Measurements from ENCODE around the gene DRAXIN.

Gene DRAXIN

DNA sequence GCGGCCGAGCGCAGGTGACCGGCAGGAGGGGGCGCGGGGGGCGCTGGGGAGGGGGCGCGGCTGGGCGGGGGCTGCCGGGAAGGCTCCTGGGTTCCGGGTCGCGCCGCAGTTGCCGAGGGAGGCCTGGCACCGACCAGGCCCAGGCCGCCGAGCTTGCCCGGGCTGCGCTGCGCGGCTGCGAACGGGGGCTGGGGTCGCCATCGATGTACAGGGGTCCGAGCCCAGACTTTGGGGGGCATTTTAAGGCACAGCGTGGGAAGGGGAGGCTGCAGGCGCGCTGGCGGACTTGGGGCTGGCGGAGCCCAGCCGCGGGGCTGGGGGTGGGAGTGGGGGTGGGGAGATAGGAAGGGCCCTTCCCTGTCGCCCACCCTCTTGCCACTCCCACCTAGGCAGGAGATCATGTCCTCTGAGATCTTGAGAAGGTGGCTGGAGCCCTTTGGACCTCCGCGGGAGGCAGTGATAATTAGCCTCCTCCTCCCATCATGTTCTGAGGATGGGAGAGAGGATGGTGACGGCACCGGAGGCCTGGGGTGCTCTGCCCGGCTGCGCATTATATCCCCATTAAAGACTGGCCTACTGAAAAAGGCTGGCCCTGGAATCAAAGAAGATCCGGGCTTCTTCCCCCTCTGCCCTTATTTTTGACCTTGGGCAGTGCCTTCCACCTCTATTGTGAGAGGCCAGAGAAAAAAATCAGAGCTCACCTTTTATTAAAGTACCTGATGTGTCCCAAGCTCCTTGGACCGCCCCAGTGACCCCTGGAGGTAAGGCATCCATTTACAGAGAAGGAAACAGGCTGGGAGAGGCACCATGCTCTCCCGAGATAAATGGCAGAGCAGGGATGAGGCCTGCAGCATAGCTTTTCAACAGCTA lies 36.3 kb upstream of the DRAXIN start:
- DNase-seq (ENCODE audit: extremely low read depth in 1 of 2, low read depth in 1 of 2), result no peak

DNA sequence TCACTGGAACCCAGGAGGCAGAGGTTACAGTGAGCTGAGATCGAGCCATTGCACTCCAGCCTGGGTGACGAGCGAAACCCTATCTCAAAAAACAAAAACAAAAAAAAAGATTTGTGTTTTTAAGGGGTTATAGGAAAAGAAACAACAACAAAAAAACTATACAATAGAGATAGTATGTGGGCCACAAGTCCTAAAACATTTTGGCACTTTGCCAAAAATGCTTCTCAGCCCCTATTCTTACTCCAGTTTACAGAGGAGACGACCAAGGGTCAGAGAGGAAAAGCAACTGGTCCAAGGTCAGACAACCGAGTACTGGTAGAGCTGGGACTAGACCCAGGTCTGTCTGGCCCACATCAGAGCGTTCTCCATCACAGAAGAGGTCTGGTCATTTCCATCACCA lies 33.9 kb upstream of the DRAXIN start:
- no peak for DNase-seq (ENCODE audit: extremely low read depth in 1 of 2, low read depth in 1 of 2)

DNA sequence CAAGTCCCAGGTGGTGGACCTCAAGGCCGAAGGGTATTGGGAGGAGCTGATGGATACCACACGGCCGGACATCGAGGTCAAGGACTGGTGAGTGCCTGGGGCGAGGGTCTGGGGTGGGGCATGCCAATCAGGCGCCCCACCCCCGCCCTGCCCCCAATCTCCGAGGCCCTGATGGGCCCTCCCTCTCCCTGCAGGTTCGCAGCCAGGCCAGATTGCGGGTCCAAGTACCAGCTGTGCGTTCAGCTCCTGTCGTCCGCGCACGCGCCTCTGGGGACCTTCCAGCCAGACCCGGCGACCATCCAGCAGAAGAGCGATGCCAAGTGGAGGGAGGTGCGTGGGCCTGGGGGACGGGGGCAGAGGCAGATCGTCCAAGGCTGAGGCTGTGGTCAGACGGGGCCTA lies 33.0 kb upstream of the DRAXIN start:
- no peak for DNase-seq (ENCODE audit: extremely low read depth in 1 of 2, low read depth in 1 of 2)

DNA sequence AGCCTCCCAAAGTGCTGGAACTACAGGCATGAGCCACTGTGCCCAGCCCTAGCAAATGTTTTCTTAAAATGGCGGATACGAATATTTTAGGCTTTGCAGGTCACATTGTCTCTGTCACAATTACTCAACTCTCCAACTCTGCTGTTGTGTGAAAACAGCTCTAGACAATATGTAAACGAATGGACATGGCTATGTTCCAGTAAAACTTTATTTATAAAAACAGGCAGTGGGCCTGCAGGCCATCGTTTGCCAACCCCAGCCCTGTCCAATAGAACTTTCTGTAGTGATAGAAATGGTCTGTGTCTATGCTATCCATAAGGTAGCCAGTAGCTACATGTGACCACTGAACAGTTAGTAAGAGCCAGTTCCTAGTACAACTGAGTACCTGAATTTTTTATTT lies 31.8 kb upstream of the DRAXIN start:
- DNase-seq (ENCODE audit: extremely low read depth in 1 of 2, low read depth in 1 of 2), result no peak

DNA sequence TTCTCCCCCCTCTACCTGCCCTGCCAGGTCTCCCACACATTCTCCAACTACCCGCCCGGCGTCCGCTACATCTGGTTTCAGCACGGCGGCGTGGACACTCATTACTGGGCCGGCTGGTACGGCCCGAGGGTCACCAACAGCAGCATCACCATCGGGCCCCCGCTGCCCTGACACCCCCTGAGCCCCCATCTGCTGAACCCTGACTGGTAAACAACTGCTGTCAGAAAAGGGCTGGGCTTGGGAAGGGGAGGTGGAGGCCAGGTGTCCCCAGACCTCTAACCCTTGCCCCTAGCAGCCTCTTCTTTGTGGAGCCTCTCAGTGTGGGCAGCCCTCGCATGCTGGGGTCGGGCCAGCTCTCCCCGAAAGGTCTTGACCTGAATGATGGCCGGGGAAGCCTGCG lies 30.4 kb upstream of the DRAXIN start:
- DNase-seq (ENCODE audit: extremely low read depth in 1 of 2, low read depth in 1 of 2), result no peak

DNA sequence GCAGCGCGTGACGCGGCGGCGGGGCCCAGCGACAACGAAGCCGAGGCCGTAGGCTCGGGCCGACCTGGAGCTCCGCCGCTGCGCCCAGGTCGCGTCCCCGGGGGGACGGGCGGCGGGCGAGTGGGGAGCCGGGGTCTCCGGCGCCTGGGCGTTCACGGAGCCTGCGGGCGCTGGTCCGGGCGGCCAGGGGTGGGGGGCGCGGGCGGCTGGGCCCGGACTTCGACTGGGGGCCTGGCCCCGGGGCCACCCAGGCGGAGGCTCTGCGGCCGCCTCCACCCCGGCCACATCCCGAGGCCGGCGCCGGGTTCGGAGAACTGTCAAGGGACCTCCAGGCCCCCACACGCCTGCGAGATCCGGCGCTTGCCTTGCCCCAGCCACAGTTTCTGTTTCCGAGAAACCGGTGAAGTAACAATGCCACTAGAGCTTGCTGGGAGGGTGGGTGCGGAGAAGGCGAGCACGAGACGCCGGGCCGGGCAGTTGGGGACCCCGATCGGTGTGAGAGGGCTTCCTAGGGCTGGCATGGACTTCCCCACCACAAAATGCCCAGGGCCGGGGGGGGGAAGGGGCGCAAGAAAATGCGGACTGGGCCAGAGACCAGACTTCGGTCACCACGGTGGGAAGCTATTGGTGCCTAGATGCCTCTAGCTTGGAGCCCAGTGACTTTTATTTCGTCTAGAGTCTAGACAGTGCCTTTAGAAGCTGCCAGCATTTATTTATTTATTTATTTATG lies 27.0 kb upstream of the DRAXIN start:
- peak in 1 of 2 donors; percentile 43 for DNase-seq (ENCODE audit: extremely low read depth in 1 of 2, low read depth in 1 of 2)

DNA sequence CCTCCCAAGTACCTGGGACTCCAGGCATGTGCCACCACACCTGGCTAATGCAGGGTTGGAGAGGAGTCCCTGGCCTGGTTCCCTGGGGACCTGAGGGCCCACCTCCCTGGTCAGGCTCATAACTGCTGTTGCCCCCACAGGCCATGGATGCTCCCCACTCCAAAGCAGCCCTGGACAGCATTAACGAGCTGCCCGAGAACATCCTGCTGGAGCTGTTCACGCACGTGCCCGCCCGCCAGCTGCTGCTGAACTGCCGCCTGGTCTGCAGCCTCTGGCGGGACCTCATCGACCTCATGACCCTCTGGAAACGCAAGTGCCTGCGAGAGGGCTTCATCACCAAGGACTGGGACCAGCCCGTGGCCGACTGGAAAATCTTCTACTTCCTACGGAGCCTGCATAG lies 23.0 kb upstream of the DRAXIN start:
- no peak for DNase-seq (ENCODE audit: extremely low read depth in 1 of 2, low read depth in 1 of 2)

DNA sequence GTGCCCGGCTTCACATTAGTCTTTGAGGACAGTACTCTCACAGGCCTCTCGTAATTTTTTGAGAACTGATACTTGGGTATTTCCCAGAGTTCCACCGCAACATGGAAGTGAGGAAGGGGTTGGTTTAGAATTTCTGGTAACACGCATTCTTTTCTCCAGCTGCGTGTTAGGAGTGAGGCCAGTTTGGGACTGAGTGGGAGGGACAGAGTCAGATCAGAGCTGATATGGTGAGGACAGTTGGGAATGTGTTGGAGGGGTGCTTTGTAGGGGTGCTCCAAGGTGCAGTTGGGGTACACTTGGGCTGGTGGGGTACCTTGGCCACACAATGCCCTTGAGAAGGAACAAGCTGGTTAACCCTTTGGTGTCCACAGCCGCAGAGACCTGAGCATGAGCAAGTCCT lies 20.8 kb upstream of the DRAXIN start:
- no peak for DNase-seq (ENCODE audit: extremely low read depth in 1 of 2, low read depth in 1 of 2)

DNA sequence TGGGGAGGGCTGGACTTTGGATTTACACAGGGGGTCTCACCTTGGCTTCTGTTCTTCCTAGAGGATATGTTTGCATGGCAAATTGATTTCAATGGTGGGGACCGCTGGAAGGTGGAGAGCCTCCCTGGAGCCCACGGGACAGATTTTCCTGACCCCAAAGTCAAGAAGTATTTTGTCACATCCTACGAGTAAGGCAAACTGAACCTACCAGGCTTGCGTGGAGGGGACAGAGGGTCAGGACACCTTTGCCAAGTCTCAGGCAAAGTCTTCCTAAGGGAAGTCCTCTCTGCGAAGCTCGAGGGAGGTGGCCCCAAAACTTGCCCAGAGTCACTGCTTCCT lies 20.3 kb upstream of the DRAXIN start:
- no peak for DNase-seq (ENCODE audit: extremely low read depth in 1 of 2, low read depth in 1 of 2)

DNA sequence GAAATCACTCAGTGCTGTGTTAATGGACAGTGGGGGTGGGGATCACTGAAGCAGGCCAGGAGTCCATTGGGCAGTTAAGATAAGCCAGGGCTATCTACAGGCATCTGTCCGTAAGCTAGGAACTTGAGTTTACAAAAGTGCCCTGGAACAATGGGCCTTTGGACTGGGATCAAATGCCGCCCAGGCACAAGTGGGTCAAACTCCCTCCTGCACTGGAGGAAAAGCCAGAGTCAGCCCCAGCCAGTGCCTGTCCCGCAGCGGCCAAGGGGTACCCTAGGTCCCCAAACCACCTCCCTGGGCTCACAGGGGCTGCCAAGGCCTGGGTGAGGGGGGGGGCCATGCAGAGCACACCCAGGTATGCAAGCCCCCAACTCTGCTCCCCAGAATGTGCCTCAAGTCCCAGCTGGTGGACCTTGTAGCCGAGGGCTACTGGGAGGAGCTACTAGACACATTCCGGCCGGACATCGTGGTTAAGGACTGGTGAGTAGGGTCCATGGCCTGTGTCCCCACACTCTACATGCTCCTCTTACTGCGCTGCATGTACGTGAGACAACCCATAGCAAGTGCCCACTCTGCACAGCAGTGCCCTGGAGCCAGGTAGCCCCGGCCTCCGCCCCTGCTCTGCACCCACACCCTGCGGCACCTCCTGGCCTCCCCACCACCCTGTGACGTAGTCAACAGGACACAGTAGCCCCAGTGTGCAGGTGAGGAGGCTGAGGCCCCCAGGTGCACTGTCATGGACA lies 19.8 kb upstream of the DRAXIN start:
- no peak for DNase-seq (ENCODE audit: extremely low read depth in 1 of 2, low read depth in 1 of 2)

DNA sequence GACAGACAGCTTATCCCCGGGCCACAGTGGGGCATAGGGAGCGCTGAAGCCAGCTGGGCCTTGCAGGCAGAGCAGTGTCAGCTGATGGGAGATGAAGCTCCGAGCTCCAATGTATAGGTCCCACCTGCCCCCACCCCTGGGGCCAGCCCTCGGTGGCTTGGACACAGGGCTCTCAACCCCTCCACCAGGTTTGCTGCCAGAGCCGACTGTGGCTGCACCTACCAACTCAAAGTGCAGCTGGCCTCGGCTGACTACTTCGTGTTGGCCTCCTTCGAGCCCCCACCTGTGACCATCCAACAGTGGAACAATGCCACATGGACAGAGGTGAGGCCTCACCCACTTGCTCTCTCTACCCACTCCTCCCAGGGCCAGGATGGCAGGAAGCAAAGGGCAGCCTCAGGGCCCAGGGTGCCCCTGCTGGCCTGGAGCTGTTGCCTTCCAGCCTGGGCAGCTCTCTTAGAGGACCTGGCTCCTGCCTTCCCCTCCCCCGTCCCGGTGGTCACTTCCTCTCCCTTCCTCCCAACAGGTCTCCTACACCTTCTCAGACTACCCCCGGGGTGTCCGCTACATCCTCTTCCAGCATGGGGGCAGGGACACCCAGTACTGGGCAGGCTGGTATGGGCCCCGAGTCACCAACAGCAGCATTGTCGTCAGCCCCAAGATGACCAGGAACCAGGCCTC lies 18.3 kb upstream of the DRAXIN start:
- no peak for DNase-seq (ENCODE audit: extremely low read depth in 1 of 2, low read depth in 1 of 2)

DNA sequence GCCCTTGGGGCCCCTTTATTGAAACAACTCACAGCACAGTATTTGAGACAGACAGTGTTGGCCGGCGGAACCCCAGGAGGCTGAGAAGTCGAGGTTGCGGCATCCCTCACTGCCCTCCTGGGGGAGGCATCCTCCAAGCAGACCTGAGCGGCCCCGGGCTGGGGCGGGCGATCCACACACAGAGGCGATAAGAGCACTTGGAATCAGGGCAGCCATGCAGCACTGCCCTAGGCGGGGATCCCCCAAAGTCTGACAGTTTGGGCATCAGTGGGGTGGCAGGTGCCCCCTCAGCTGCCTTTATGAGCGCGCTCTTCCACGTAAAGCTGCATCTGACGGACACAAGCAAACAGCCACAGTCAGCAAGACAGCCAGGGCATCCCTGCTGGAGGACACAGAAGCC lies 17.0 kb upstream of the DRAXIN start:
- DNase-seq (ENCODE audit: extremely low read depth in 1 of 2, low read depth in 1 of 2), result no peak

DNA sequence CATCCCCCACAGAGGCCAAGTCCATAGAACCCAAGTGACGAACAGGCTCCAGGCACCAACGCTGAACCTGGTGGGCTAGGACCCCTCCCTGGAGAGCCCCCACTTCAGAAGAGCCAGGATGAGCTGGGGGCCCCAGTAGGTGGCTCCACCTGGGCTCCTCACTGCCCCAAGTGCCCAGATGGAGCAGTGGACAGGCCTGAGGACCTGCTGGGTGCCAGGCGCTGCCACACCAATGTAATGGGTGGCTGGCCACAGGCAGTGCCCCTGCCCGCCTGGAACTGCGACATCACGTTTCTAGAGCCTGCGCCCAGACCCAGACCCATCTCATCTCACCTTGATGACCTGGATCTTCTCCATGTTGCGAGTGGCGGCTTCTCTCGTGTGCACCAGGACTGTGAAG lies 16.2 kb upstream of the DRAXIN start:
- DNase-seq (ENCODE audit: extremely low read depth in 1 of 2, low read depth in 1 of 2), result no peak

DNA sequence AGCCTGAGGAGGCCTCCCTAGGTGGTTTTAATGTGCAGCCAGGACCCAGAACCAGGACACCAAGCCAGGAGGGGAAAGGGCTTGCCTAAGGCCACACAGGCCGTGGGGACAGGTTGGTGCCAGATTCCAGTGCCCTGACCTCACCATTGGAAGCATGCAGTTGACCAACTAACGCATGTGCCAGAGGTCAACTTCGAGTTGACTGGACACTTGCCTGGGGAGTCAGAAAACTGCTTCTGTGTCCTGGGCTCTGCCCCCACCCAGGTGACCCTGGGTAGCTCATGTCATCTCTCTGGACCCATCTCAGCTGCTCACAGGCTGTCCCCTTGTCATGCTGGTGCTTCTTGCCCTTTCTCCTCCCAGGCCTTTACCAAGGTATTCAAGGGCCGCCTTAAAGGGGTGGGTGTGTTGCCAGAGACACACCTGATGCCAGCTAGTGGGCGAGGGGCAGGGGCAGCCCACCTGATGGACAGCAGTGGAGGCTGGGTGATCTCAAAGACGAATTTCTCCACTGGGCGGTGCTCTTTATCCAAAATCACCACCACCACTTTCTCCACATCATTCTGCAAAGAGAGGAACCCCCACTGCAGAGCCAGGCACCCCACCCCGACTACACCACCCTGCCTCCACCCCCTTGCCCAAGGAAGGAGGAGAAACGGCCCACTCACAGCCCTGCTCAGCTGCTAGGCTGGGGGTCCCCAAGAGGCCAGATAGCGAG lies 15.0 kb upstream of the DRAXIN start:
- no peak for DNase-seq (ENCODE audit: extremely low read depth in 1 of 2, low read depth in 1 of 2)

DNA sequence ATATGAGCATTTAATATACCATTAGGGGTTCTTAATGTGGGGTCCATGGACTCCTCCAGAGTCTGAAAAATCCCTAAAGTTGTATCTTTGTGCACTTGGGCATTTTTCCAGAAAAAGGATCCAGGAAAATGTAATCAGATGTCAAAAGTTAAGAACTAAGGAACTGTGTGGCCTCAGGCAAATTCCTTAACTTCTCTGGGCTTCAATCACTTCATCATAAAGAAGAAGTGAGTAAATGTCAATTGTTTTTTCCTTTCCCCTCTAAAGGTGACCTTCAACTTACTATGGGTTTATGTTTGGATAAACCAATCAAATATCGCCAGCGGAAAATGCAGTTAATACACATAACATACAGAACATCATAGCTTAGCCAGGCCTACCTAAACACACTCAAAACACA lies 13.1 kb upstream of the DRAXIN start:
- DNase-seq (ENCODE audit: extremely low read depth in 1 of 2, low read depth in 1 of 2), result no peak

DNA sequence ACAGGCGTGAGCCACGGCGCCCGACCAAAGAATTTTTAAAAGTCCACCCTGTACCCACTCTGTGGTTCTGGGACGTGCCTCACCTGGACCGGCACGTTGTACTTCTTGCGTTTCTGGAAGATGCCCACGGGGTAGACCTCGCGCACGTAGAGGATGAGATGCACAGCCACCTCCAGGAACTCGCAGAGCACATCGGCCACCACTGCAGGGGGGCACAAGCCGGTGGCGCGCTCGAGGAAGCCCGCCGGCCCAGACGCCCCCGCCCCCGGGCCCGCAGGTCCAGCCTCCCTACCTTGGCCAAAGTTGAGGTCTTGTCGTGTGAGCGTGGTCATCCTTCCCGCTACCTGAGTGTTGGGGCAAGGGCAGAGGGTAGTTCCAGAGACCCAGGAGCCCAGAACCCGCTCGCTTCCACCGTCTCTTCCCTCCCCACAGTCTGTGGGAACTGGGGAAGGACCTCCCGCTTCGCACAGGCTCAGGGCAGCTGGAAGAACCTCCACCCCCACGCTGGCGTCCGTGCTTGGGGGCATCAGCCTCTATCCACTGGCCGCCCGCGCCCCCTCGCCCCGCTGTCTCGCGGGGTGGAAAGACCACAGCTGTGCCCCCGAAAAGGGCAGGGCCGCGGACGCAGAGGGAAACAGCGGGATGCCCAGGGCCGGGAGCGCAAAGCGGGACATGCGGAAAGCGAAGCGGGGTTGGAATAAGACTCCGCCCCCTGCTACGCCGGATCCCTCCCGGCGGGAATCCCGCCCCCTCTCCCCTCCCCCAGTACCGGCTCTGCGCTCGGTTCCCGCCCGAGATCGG lies 11.0 kb upstream of the DRAXIN start:
- DNase-seq (ENCODE audit: extremely low read depth in 1 of 2, low read depth in 1 of 2), result no peak

DNA sequence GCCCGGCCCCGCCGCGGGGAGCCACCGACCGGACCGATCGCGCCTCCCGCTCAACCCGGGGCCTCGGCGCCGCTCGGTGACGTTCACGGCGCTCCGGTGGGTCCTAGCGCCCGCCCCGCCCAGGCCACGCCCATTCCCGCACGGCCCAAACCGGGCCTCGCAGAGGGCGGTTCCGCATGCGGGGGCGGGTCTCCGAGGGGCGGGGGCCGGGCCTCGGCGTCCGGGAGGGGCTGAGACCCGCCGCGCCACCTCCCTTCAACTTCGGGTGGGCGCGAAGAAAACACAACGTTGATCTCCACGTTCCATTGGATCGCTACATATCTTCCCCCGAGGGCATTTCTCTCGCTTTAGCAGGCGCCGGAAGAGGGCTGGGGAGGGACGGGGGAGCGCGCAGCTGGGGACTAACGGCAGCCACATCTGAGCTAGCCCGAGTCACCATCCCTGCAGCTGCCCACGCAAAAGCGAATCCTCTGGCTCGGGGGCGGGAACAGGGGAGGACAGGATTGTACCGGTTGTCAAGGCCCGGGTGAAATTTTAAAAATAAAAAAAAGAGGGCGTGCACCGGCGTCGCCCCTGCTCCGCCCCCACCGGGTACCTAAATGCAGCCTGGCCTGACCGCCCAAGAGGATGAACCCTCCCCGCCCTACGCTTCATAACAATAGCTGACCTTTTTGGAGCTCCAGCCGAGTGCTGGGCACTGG lies 10.3 kb upstream of the DRAXIN start, which contains the start of gene MAD2L2:
Gene MAD2L2, minus strand, starts transcription at position 78 of the 701 bp plus-strand sequence. CDS start 547 bp downstream, outside the sequence.
- peak; percentile 65 to 87 for DNase-seq (ENCODE audit: extremely low read depth in 1 of 2, low read depth in 1 of 2)

DNA sequence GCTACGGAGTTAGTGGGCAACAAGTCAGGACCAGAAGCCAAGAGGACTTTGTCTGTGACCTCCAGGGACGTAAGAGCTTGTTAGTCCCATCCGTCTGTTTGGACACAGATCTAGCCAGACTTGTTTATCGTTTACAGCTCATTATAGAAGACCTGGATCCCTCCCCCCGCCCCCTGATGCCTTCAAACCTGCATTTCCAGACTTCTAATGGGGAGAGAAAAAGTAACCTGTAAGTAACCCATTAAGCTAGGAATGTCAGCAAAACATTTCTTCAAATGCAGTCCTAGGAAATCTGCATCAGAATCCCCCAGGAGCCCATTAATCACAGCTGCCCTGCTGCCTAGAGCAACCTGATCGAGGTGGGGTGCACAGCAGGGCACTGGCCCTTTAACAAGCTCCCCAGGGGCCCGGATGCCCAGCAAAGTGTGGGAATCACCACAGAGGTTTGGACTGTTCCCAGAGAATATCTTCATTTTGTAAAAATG lies 9.2 kb upstream of the DRAXIN start:
- DNase-seq (ENCODE audit: extremely low read depth in 1 of 2, low read depth in 1 of 2), result no peak

DNA sequence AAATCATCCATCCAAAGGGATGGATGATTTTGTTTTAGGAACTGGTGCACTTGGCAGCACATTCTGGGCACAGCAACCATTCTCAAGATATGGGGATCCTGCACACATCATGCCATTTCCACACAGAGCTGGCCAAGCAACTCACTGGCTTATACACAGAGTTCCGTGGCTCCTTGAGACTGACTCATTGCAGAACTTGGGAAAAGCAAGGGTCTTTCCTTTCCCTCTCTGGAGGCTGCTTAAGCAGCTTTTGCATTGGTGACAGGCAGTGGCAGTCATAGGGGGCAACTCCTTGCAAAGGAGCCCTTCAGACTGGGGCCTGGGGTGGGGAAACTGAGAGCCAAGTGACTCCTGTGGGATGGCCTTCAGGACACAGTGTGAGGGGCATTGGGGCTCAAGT lies 8.7 kb upstream of the DRAXIN start:
- no peak for DNase-seq (ENCODE audit: extremely low read depth in 1 of 2, low read depth in 1 of 2)
